ENCODE measurements around the gene CPTP.
A peak's percentile ranks its signal among the peaks of the same experiment; 100 is the strongest.

The CPTP gene

DNA sequence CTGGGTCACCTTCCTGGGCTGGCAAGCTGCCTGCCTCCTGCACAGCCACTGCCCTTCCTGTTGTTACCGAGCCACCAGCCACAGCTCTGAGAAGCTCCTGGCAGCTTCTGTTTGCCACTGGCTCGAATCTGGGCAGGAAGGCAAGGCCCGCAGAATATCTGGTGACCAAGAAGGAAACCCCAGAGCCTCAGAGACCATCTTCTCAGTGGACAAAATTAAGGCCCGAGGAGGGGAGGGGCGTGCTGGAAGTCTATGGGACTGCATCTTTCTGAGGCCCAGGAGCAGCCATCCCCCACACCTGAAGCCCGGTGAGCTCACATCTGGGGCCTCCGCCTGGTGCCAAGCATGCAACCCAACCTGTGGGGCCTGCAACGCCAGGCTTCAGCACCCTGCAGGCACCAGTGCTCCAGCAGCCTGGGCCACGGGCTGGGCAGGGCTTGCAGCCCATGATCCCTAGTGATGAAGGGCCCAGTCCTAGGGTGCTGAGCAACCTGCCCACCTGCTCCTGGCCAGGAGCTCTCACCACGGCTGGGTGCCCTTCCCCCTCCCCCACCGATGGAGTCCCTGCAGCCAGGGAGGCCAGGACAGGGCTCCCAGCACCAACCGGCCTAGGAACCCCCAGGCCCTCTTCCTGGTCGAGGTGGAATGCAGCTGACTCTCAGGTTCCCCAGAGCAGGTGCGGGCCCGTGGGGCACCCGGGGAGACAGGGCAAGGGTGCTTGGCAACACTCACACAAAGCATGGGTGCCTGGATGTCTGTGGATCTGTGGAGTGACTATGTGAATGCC is 879 bp downstream of the CPTP start:
- Histone ChIP-seq H3K4me1 (peaks cover 10% of the 10 kb centered on the region), H3K27me3 (ENCODE audit: low read depth) (no peaks in the 10 kb centered on the region), H3K9me3 (no peaks in the 10 kb centered on the region), H3K36me3 (replicated peaks) (peaks cover 7% of the 10 kb centered on the region), H3K4me3 (peak overlapping the region; percentile 92)
- DNase-seq (ENCODE audit: low spot score in 2 of 2) = no peak
- in situ Hi-C loops (cut with MboI; ENCODE audit: low sequenced_read_pairs) = no loop called here

DNA sequence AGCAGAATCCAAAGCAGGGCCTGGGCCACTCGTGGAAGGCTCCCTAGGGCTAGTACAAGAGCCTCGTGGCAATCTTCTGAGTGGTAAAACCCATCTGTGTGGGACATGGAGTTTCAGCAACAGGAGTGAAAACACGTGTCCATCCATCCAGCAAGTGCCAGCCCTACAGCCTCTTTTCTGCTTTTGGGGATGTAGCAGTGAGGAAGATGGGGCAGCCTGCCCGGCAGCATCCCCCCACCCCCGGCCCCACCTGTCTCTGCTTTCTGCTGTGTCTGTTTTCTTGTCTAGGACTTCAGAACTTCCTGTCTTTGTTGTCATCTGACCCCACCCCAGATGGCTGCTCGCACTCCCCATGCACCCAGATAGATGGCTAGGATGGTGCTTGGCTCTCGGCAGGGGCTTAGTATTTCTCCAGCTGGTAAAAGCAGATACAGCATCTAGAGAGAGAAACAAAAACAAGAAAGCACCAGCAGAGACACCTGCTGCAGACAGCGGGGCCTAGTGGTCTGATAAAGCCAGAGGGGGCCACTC is 1.5 kb downstream of the CPTP start:
- Histone ChIP-seq H3K27me3 (ENCODE audit: low read depth) (no peaks in the 10 kb centered on the region), H3K9me3 (no peaks in the 10 kb centered on the region), H3K36me3 (replicated peaks) (peaks cover 3% of the 10 kb centered on the region; the same call in 1 of the 2 replicates), H3K4me1 (peaks cover 10% of the 10 kb centered on the region), H3K4me3 (no peak overlapping the region)
- in situ Hi-C loops (cut with MboI; ENCODE audit: low sequenced_read_pairs) = no loop called here
- no peak for DNase-seq (ENCODE audit: low spot score in 2 of 2)

DNA sequence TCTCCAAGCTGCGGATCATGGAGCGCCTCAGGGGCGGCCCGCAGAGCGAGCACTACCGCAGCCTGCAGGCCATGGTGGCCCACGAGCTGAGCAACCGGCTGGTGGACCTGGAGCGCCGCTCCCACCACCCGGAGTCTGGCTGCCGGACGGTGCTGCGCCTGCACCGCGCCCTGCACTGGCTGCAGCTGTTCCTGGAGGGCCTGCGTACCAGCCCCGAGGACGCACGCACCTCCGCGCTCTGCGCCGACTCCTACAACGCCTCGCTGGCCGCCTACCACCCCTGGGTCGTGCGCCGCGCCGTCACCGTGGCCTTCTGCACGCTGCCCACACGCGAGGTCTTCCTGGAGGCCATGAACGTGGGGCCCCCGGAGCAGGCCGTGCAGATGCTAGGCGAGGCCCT is 2.7 kb downstream of the CPTP start:
- no peak for DNase-seq (ENCODE audit: low spot score in 2 of 2)
- H3K36me3 ChIP-seq (replicated peaks) = 0 out of 2 replicates have a peak, but pooled peaks cover 3% of the 10 kb centered on the region
- no peak overlapping the region for H3K4me3 ChIP-seq
- H3K4me1 ChIP-seq = peaks cover 10% of the 10 kb centered on the region
- no peaks in the 10 kb centered on the region for H3K27me3 ChIP-seq (ENCODE audit: low read depth)
- H3K9me3 ChIP-seq = no peaks in the 10 kb centered on the region
- in situ Hi-C loops (cut with MboI; ENCODE audit: low sequenced_read_pairs) = no loop called here

DNA sequence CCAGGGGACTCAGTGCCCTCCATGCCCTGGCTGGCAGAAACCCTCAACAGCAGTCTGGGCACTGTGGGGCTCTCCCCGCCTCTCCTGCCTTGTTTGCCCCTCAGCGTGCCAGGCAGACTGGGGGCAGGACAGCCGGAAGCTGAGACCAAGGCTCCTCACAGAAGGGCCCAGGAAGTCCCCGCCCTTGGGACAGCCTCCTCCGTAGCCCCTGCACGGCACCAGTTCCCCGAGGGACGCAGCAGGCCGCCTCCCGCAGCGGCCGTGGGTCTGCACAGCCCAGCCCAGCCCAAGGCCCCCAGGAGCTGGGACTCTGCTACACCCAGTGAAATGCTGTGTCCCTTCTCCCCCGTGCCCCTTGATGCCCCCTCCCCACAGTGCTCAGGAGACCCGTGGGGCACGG is 3.7 kb downstream of the CPTP start:
- no peak for DNase-seq (ENCODE audit: low spot score in 2 of 2)
- Histone ChIP-seq H3K4me3 (no peak overlapping the region), H3K27me3 (ENCODE audit: low read depth) (no peaks in the 10 kb centered on the region), H3K4me1 (peaks cover 7% of the 10 kb centered on the region), H3K36me3 (replicated peaks) (0 out of 2 replicates have a peak, but pooled peaks cover 3% of the 10 kb centered on the region), H3K9me3 (no peaks in the 10 kb centered on the region)
- in situ Hi-C loops (cut with MboI; ENCODE audit: low sequenced_read_pairs) = no loop called here

DNA sequence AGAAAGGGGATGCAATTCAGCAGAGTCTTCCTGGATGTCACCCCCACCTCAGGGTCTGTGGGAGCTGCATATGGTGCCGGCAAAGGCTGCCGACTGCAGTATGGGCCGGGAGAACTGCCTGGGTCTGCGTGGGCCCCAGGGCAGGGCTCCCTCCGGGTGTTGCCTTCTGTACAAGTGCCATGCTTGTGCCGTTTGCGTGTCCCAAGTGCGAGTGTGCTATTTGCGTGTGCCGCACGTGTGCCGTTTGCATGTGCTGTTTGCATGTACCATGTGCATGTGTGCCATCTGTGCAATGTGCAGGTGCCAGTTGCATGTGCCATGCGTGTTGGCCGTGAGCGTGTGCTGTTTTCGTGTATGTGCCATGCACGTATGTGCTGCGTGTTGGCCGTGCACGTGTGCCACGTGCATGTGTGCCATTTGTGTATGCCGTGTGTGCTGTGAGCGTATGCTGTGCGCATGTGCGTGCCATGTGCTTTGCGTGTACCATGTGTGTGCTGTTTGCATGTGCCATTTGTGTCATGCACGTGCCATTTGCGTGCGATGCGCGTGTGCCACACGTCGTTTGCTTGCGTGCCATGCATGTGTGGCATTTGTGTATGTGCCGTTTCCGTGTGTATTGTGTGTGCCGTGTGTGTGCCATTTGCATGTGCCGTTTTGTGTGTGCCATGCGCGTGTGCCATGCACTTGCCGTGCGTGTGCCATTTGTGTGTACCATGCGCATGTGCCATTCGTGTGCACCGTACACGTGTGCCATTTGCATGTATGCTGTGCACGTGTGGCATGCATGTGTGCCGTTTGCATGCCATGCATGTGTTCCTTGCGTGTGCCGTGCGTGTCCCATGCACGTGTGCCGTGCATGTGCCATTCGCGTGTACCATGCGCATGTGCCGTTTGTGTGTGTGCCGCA is 5.0 kb downstream of the CPTP start:
- no peak overlapping the region for H3K4me3 ChIP-seq
- DNase-seq (ENCODE audit: low spot score in 2 of 2) = no peak
- H3K27me3 ChIP-seq (ENCODE audit: low read depth) = no peaks in the 10 kb centered on the region
- H3K9me3 ChIP-seq = no peaks in the 10 kb centered on the region
- no peaks in the 10 kb centered on the region for H3K36me3 ChIP-seq (replicated peaks)
- peaks cover 4% of the 10 kb centered on the region; the same call in 1 of the 2 replicates for H3K4me1 ChIP-seq
- in situ Hi-C loops (cut with MboI; ENCODE audit: low sequenced_read_pairs) = no loop called here

DNA sequence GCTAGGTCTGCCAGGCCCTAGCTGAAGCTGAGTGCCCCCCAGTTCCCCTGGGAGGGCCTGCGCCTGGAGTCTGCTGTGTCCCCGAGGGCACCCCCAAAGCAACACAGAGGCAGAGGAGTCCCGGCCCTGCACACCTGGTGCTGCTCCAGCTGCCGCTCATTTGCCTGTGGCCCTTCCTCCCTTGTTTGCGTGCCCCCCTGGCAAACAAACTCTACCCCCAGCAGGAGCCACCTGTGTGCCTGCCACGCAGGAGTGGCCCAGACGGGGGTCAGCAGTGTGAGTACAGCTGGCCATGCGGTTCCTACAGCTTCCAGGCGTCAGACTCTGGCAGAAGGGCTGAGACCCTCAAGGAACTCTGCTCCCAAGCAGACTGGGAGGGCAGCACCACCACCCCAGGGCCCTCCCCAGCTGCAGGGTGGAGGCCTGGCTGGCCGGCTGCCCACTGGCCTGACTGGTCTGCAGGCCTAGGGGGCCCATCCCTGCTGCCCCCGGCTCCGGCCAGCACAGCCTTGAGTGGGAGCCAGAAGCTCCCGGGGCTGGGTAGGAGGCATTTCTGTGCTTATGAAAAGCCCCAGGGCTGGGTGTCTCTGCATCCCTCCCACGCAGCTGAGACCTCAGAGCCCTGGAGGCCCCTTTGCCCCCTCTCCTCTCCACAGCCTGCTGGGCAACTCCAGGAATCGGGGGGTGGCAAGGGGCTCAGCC is 5.9 kb downstream of the CPTP start:
- in situ Hi-C loops (cut with MboI; ENCODE audit: low sequenced_read_pairs) = no loop called here
- H3K36me3 ChIP-seq (replicated peaks) = 0 out of 2 replicates have a peak, but pooled peaks cover 2% of the 10 kb centered on the region
- no peak overlapping the region for H3K4me3 ChIP-seq
- no peaks in the 10 kb centered on the region for H3K27me3 ChIP-seq (ENCODE audit: low read depth)
- peaks cover 2% of the 10 kb centered on the region; the same call in 1 of the 2 replicates for H3K4me1 ChIP-seq
- H3K9me3 ChIP-seq = no peaks in the 10 kb centered on the region
- no peak for DNase-seq (ENCODE audit: low spot score in 2 of 2)

DNA sequence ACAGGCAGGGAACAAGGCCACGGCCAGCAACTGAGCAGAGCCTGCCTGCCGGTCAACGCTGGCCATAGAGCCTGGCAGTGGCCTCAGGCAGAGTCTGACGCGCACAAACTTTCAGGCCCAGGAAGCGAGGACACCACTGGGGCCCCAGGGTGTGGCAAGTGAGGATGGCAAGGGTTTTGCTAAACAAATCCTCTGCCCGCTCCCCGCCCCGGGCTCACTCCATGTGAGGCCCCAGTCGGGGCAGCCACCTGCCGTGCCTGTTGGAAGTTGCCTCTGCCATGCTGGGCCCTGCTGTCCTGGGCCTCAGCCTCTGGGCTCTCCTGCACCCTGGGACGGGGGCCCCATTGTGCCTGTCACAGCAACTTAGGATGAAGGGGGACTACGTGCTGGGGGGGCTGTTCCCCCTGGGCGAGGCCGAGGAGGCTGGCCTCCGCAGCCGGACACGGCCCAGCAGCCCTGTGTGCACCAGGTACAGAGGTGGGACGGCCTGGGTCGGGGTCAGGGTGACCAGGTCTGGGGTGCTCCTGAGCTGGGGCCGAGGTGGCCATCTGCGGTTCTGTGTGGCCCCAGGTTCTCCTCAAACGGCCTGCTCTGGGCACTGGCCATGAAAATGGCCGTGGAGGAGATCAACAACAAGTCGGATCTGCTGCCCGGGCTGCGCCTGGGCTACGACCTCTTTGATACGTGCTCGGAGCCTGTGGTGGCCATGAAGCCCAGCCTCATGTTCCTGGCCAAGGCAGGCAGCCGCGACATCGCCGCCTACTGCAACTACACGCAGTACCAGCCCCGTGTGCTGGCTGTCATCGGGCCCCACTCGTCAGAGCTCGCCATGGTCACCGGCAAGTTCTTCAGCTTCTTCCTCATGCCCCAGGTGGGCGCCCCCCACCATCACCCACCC is 6.7 kb downstream of the CPTP start, which contains the start of gene TAS1R3:
TSS of gene TAS1R3 (plus strand) at position 213 of the 898 bp plus-strand sequence. CDS start at position 279, 66 bp downstream.
- Histone ChIP-seq H3K36me3 (replicated peaks) (peaks cover 2% of the 10 kb centered on the region; the same call in 1 of the 2 replicates), H3K9me3 (no peaks in the 10 kb centered on the region), H3K27me3 (ENCODE audit: low read depth) (no peaks in the 10 kb centered on the region), H3K4me3 (no peak within 1 kb of the TSS), H3K4me1 (no peaks in the 10 kb centered on the region)
- in situ Hi-C loops (cut with MboI; ENCODE audit: low sequenced_read_pairs) = no loop called here
- no peak for DNase-seq (ENCODE audit: low spot score in 2 of 2)

DNA sequence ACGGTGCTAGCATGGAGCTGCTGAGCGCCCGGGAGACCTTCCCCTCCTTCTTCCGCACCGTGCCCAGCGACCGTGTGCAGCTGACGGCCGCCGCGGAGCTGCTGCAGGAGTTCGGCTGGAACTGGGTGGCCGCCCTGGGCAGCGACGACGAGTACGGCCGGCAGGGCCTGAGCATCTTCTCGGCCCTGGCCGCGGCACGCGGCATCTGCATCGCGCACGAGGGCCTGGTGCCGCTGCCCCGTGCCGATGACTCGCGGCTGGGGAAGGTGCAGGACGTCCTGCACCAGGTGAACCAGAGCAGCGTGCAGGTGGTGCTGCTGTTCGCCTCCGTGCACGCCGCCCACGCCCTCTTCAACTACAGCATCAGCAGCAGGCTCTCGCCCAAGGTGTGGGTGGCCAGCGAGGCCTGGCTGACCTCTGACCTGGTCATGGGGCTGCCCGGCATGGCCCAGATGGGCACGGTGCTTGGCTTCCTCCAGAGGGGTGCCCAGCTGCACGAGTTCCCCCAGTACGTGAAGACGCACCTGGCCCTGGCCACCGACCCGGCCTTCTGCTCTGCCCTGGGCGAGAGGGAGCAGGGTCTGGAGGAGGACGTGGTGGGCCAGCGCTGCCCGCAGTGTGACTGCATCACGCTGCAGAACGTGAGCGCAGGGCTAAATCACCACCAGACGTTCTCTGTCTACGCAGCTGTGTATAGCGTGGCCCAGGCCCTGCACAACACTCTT is 7.6 kb downstream of the CPTP start:
- H3K4me1 ChIP-seq = no peaks in the 10 kb centered on the region
- DNase-seq (ENCODE audit: low spot score in 2 of 2) = no peak
- H3K4me3 ChIP-seq = no peak overlapping the region
- peaks cover 11% of the 10 kb centered on the region for H3K36me3 ChIP-seq (replicated peaks)
- H3K9me3 ChIP-seq = no peaks in the 10 kb centered on the region
- in situ Hi-C loops (cut with MboI; ENCODE audit: low sequenced_read_pairs) = no loop called here
- H3K27me3 ChIP-seq (ENCODE audit: low read depth) = no peaks in the 10 kb centered on the region

DNA sequence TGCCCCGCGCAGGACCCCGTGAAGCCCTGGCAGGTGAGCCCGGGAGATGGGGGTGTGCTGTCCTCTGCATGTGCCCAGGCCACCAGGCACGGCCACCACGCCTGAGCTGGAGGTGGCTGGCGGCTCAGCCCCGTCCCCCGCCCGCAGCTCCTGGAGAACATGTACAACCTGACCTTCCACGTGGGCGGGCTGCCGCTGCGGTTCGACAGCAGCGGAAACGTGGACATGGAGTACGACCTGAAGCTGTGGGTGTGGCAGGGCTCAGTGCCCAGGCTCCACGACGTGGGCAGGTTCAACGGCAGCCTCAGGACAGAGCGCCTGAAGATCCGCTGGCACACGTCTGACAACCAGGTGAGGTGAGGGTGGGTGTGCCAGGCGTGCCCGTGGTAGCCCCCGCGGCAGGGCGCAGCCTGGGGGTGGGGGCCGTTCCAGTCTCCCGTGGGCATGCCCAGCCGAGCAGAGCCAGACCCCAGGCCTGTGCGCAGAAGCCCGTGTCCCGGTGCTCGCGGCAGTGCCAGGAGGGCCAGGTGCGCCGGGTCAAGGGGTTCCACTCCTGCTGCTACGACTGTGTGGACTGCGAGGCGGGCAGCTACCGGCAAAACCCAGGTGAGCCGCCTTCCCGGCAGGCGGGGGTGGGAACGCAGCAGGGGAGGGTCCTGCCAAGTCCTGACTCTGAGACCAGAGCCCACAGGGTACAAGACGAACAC is 8.3 kb downstream of the CPTP start:
- Histone ChIP-seq H3K27me3 (ENCODE audit: low read depth) (no peaks in the 10 kb centered on the region), H3K9me3 (no peaks in the 10 kb centered on the region), H3K36me3 (replicated peaks) (peaks cover 14% of the 10 kb centered on the region), H3K4me1 (no peaks in the 10 kb centered on the region), H3K4me3 (no peak overlapping the region)
- no peak for DNase-seq (ENCODE audit: low spot score in 2 of 2)
- in situ Hi-C loops (cut with MboI; ENCODE audit: low sequenced_read_pairs) = no loop called here

DNA sequence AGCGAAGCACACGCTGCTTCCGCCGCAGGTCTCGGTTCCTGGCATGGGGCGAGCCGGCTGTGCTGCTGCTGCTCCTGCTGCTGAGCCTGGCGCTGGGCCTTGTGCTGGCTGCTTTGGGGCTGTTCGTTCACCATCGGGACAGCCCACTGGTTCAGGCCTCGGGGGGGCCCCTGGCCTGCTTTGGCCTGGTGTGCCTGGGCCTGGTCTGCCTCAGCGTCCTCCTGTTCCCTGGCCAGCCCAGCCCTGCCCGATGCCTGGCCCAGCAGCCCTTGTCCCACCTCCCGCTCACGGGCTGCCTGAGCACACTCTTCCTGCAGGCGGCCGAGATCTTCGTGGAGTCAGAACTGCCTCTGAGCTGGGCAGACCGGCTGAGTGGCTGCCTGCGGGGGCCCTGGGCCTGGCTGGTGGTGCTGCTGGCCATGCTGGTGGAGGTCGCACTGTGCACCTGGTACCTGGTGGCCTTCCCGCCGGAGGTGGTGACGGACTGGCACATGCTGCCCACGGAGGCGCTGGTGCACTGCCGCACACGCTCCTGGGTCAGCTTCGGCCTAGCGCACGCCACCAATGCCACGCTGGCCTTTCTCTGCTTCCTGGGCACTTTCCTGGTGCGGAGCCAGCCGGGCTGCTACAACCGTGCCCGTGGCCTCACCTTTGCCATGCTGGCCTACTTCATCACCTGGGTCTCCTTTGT is 9.1 kb downstream of the CPTP start:
- H3K27me3 ChIP-seq (ENCODE audit: low read depth) = no peaks in the 10 kb centered on the region
- in situ Hi-C loops (cut with MboI; ENCODE audit: low sequenced_read_pairs) = no loop called here
- H3K4me3 ChIP-seq = no peak overlapping the region
- no peak for DNase-seq (ENCODE audit: low spot score in 2 of 2)
- H3K36me3 ChIP-seq (replicated peaks) = peaks cover 20% of the 10 kb centered on the region
- no peaks in the 10 kb centered on the region for H3K9me3 ChIP-seq
- no peaks in the 10 kb centered on the region for H3K4me1 ChIP-seq

DNA sequence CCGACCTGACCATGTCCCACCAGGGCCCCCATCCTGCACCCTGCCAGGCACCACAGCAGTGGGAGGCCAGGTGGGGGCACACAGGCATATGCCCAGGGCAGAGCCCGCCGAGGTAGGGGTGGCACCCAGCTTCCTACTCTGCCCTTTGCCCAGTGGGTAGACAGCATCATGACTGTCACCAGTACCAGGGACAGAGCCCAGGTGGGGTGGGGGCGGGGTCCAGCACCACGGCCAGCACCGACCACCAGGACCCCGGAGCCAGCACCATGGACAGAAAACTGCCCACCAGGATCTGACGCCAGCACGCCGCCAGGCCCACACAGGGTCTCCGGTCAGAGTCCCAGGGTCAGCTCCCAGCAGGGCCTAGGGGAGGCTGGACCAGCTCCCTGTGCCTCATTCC is 10.2 kb downstream of the CPTP start:
- no peaks in the 10 kb centered on the region for H3K4me1 ChIP-seq
- H3K27me3 ChIP-seq (ENCODE audit: low read depth) = no peaks in the 10 kb centered on the region
- no peaks in the 10 kb centered on the region for H3K9me3 ChIP-seq
- H3K4me3 ChIP-seq = no peak overlapping the region
- in situ Hi-C loops (cut with MboI; ENCODE audit: low sequenced_read_pairs) = no loop called here
- no peak for DNase-seq (ENCODE audit: low spot score in 2 of 2)
- H3K36me3 ChIP-seq (replicated peaks) = peaks cover 26% of the 10 kb centered on the region
